H9 (cell line): ENCODE data around the gene LSM3. TPM values are rescaled to one million over a fixed set of nuclear protein-coding genes. Genes with fewer than 3 reads are reported as not detected.

Experiments used
- DNase-seq: peaks from one replicate; pipeline ENCODE4 v3.0.0-alpha.2; 2017
- H2AFZ ChIP-seq: one replicate; pipeline ENCODE4 v1.6.1; 2013; ENCODE audit warnings: mild to moderate bottlenecking, low read length, control low read depth, moderate library complexity
- H2AK5ac ChIP-seq: 2 replicates; pipeline ENCODE4 v1.6.1; 2013; ENCODE audit warnings: low read length, control low read depth, mixed read lengths; ENCODE audit not compliant: insufficient read length
- H2BK120ac ChIP-seq: one replicate; pipeline ENCODE4 v1.6.1; 2013; ENCODE audit warnings: low read depth, mild to moderate bottlenecking, low read length, control low read depth, inconsistent platforms; ENCODE audit not compliant: poor library complexity, severe bottlenecking
- H2BK12ac ChIP-seq: 2 replicates; pipeline ENCODE4 v1.6.1; 2013; ENCODE audit warnings: low read length, control low read depth, mixed read lengths, low read depth; ENCODE audit not compliant: insufficient read length
- H2BK15ac ChIP-seq: 2 replicates; pipeline ENCODE4 v1.6.1; 2013; ENCODE audit warnings: low read depth, low read length, control low read depth
- H2BK20ac ChIP-seq: one replicate; pipeline ENCODE4 v1.6.1; 2013; ENCODE audit warnings: low read depth, mild to moderate bottlenecking, low read length, control low read depth, inconsistent platforms; ENCODE audit not compliant: poor library complexity, severe bottlenecking
- H2BK5ac ChIP-seq: 2 replicates; pipeline ENCODE4 v1.6.1; 2013; ENCODE audit warnings: low read length, control low read depth, mixed read lengths; ENCODE audit not compliant: insufficient read length
- H3K14ac ChIP-seq: 2 replicates; pipeline ENCODE4 v1.6.1; 2013; ENCODE audit warnings: low read length, control low read depth; ENCODE audit not compliant: insufficient read depth
- H3K18ac ChIP-seq: 2 replicates; pipeline ENCODE4 v1.6.1; 2013; ENCODE audit warnings: low read depth, mild to moderate bottlenecking, mixed read lengths, low read length, control low read depth; ENCODE audit not compliant: insufficient read length
- H3K23ac ChIP-seq: 2 replicates; pipeline ENCODE4 v1.6.1; 2013; ENCODE audit warnings: low read length, control low read depth, mixed read lengths, low read depth; ENCODE audit not compliant: insufficient read length
- H3K23me2 ChIP-seq: 2 replicates; pipeline ENCODE4 v1.6.1; 2013; ENCODE audit warnings: low read depth, mild to moderate bottlenecking, mixed read lengths, low read length, control low read depth; ENCODE audit not compliant: insufficient read length, poor library complexity, severe bottlenecking
- H3K27ac ChIP-seq: 2 replicates; pipeline ENCODE4 v1.5.1; 2013; ENCODE audit warnings: low read length, control low read depth, mixed read lengths, low read depth; ENCODE audit not compliant: insufficient read length
- H3K27me3 ChIP-seq: 2 replicates; pipeline ENCODE4 v1.6.1; 2013; ENCODE audit warnings: low read length, control low read depth, inconsistent platforms; ENCODE audit not compliant: insufficient read depth
- H3K4ac ChIP-seq: 2 replicates; pipeline ENCODE4 v1.6.1; 2013; ENCODE audit warnings: low read depth, mild to moderate bottlenecking, control low read depth, inconsistent platforms, low read length, moderate library complexity
- H3K4me1 ChIP-seq: 2 replicates; pipeline ENCODE4 v1.6.1; 2013; ENCODE audit warnings: low read length, control low read depth, inconsistent platforms; ENCODE audit not compliant: insufficient read depth
- H3K4me2 ChIP-seq: 2 replicates; pipeline ENCODE4 v1.6.1; 2013; ENCODE audit warnings: low read length, control low read depth, mixed read lengths; ENCODE audit not compliant: insufficient read length, insufficient read depth
- H3K56ac ChIP-seq: 2 replicates; pipeline ENCODE4 v1.6.1; 2013; ENCODE audit warnings: low read depth, mild to moderate bottlenecking, mixed read lengths, low read length, control low read depth; ENCODE audit not compliant: insufficient read length
- H3K79me1 ChIP-seq: 2 replicates; pipeline ENCODE4 v1.6.1; 2013; ENCODE audit warnings: low read depth, mild to moderate bottlenecking, moderate library complexity, low read length, control low read depth, inconsistent platforms; ENCODE audit not compliant: insufficient read depth, poor library complexity, severe bottlenecking
- H3K79me2 ChIP-seq: 2 replicates; pipeline ENCODE4 v1.6.1; 2013; ENCODE audit warnings: low read length, control low read depth, inconsistent platforms; ENCODE audit not compliant: insufficient read depth
- H3K9ac ChIP-seq: 2 replicates; pipeline ENCODE4 v1.6.1; 2013; ENCODE audit warnings: low read length, control low read depth, mixed read lengths; ENCODE audit not compliant: insufficient read length; ENCODE audit errors: extremely low read depth
- H3K9me3 ChIP-seq: one replicate; pipeline ENCODE4 v1.6.1; 2013; ENCODE audit warnings: low read depth, low read length, inconsistent platforms; ENCODE audit not compliant: control insufficient read depth
- H3T11ph ChIP-seq: one replicate; pipeline ENCODE4 v1.6.1; 2013; ENCODE audit warnings: mild to moderate bottlenecking, low read length, control low read depth, inconsistent platforms
- H4K20me1 ChIP-seq: one replicate; pipeline ENCODE4 v1.6.1; 2013; ENCODE audit not compliant: control insufficient read depth, insufficient read length, insufficient read depth
- H4K5ac ChIP-seq: 2 replicates; pipeline ENCODE4 v1.6.1; 2013; ENCODE audit warnings: low read depth, mild to moderate bottlenecking, mixed read lengths, low read length, control low read depth; ENCODE audit not compliant: insufficient read length
- H4K8ac ChIP-seq: replicated peaks from 2 replicates; pipeline ENCODE4 v1.6.1; 2013; ENCODE audit warnings: low read length, control low read depth, mixed read lengths, low read depth; ENCODE audit not compliant: insufficient read length
- H4K91ac ChIP-seq: 2 replicates; pipeline ENCODE4 v1.6.1; 2013; ENCODE audit warnings: low read depth, mild to moderate bottlenecking, moderate library complexity, mixed read lengths, low read length, control low read depth; ENCODE audit not compliant: insufficient read length
- H3K27ac Mint-ChIP-seq, 3 experiments: 2 replicates in 2 of 3; 3 replicates in 1 of 3; pipeline ENCODE4 v1.8.0; 2020 to 2021; ENCODE audit warnings: mixed read lengths in 3 of 3, mild to moderate bottlenecking in 1 of 3, moderate library complexity in 1 of 3
- H3K27me3 Mint-ChIP-seq: 2 replicates; pipeline ENCODE4 v1.8.0; 2021; ENCODE audit warnings: low read depth, mild to moderate bottlenecking, moderate library complexity, mixed read lengths
- H3K36me3 Mint-ChIP-seq, 3 experiments: 2 replicates in 2 of 3; 3 replicates in 1 of 3; pipeline ENCODE4 v1.8.0; 2020 to 2021; ENCODE audit warnings: low read depth in 3 of 3, mixed read lengths in 3 of 3; ENCODE audit not compliant: insufficient read depth in 1 of 3
- H3K4me1 Mint-ChIP-seq, 2 experiments: 2 replicates each; pipeline ENCODE4 v1.8.0; 2020; ENCODE audit warnings: mixed read lengths in 2 of 2
- H3K4me3 Mint-ChIP-seq, 2 experiments: 2 replicates in 1 of 2; 3 replicates in 1 of 2; pipeline ENCODE4 v1.8.0; 2020 to 2021; ENCODE audit warnings: mild to moderate bottlenecking in 2 of 2, mixed read lengths in 2 of 2, moderate library complexity in 1 of 2
- H3K9me3 Mint-ChIP-seq, 2 experiments: 2 replicates in 1 of 2; 3 replicates in 1 of 2; pipeline ENCODE4 v1.8.0; 2020; ENCODE audit warnings: mild to moderate bottlenecking in 2 of 2, mixed read lengths in 2 of 2, moderate library complexity in 1 of 2
- WGBS: extraction: QIAGEN DNeasy Blood & Tissue Kit; methylation state at CpG from one replicate; pipeline ENCODE4 v1.1.7; 2013; ENCODE audit warnings: missing lambda C conversion rate, low lambda C conversion rate, mixed read lengths; ENCODE audit not compliant: insufficient read length; ENCODE audit errors: extremely low coverage; 5-methylcytosine and 5-hydroxymethylcytosine counted together
- total RNA-seq: library from RNA; stranded (reverse); gene quantifications from 2 replicates; pipeline ENCODE4 v1.2.1, GENCODE V29; 2021
- TF ChIP-seq, protein P1 (sequence below): fragments of 200-600 bp; sonication (generic); conservative IDR thresholded peaks from 3 replicates; pipeline ENCODE4 v1.8.0; 2021; ENCODE audit warnings: antibody characterized with exemption, mild to moderate bottlenecking

Gene LSM3
- total RNA-seq, 1 experiment from 2014 or later, result 24.4 TPM

- peak; percentile 19 for DNase-seq
Measured at GRCh38 chr3:14154895-14155440, 23.6 kb upstream of the LSM3 start.

More at GRCh38 chr3:14154895-14155440, 23.6 kb upstream of the LSM3 start:
- Histone ChIP-seq H3K9me3 (no peaks in the 10 kb centered on the region), H3K23ac (no peak overlapping the region), H4K8ac (no peak overlapping the region), H2BK12ac (no peak overlapping the region), H3K27ac (no peak overlapping the region), H2BK15ac (no peak overlapping the region), H3K4me2 (no peak overlapping the region), H3K18ac (no peak overlapping the region), H2AFZ (no peak overlapping the region), H3K79me2 (no peaks in the 10 kb centered on the region), H3T11ph (no peak overlapping the region), H4K5ac (no peak overlapping the region), H4K91ac (no peak overlapping the region), H3K4me1 (no peaks in the 10 kb centered on the region), H3K56ac (no peak overlapping the region), H3K9ac (no peak overlapping the region), H4K20me1 (no peaks in the 10 kb centered on the region), H3K27me3 (no peaks in the 10 kb centered on the region), H2BK5ac (no peak overlapping the region), H3K4ac (no peak overlapping the region), H2BK120ac (no peak overlapping the region), H3K79me1 (no peaks in the 10 kb centered on the region), H3K23me2 (no peaks in the 10 kb centered on the region), H3K14ac (no peak overlapping the region), H2AK5ac (no peak overlapping the region), H2BK20ac (no peak overlapping the region)
- TF ChIP-seq, protein P1, sequence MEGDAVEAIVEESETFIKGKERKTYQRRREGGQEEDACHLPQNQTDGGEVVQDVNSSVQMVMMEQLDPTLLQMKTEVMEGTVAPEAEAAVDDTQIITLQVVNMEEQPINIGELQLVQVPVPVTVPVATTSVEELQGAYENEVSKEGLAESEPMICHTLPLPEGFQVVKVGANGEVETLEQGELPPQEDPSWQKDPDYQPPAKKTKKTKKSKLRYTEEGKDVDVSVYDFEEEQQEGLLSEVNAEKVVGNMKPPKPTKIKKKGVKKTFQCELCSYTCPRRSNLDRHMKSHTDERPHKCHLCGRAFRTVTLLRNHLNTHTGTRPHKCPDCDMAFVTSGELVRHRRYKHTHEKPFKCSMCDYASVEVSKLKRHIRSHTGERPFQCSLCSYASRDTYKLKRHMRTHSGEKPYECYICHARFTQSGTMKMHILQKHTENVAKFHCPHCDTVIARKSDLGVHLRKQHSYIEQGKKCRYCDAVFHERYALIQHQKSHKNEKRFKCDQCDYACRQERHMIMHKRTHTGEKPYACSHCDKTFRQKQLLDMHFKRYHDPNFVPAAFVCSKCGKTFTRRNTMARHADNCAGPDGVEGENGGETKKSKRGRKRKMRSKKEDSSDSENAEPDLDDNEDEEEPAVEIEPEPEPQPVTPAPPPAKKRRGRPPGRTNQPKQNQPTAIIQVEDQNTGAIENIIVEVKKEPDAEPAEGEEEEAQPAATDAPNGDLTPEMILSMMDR, result no peak
- no peak overlapping the region for H3K4me3 Mint-ChIP-seq
- no peaks in the 10 kb centered on the region for H3K9me3 Mint-ChIP-seq
- peaks cover 24 to 76% (median 72%) of the 10 kb centered on the region in 3 experiments; a peak in 6 of 7 replicates for H3K36me3 Mint-ChIP-seq
- H3K27ac Mint-ChIP-seq, result no peak overlapping the region
- H3K4me1 Mint-ChIP-seq, result peaks cover 0 to 5% of the 10 kb centered on the region in 2 experiments; a peak in 1 of 4 replicates
- no peaks in the 10 kb centered on the region for H3K27me3 Mint-ChIP-seq
- no CpG with 5 or more reads among the region's 7 CpGs for WGBS
